Activated CD4-positive, alpha-beta T cell treated with anti-CD3 and anti-CD28 coated beads, Interleukin-10, Interleukin-2, amounts not matched to agents 100 ng/mL and 50 ng/mL, durations not matched to agents 16 hours and 8 hours (primary cell): ENCODE measurements around the gene CORO1C.
"Not testable (repeated sequence)": the region's sequence is repeated elsewhere in the genome, so short reads cannot be mapped to it uniquely, and the experiment has no call there.

Experiments used
- DNase-seq: peaks from one replicate; pipeline ENCODE4 v3.0.0-alpha.2; 2020

The CORO1C gene

GRCh38 chr12:108671110-108671509 lies 60.2 kb downstream of the CORO1C start:
- no peak for DNase-seq

GRCh38 chr12:108670066-108670631 lies 61.2 kb downstream of the CORO1C start:
- DNase-seq, result no peak

- DNase-seq, result no peak
These were observed 62.8 kb downstream of the CORO1C start for GRCh38 chr12:108668542-108668941.

GRCh38 chr12:108668063-108668462 lies 63.3 kb downstream of the CORO1C start:
- no peak for DNase-seq

GRCh38 chr12:108667349-108667748 lies 64.0 kb downstream of the CORO1C start:
- DNase-seq, result no peak

DNA sequence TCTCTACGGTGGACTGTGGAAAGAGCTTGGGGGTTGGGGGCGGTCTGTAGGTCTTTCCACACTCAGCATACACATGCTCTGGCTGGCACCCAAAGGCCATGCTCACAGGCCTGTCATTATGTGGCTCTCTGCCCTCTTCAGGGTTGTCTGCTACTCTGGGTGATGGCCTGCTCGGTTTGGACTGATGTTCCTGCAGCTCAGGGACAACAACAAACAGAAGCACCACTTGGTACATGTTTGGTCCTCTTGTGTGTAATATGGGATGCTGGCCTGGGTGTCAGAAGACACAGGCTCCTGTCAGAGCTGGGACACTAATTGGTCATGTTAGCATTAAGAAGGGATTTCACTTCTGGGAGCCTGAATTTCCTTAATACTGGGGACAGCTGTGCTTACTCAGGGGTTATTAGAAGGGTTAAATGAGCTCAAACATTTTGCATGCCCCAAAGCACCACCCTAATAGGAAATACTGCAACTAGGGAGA lies 64.9 kb downstream of the CORO1C start:
- DNase-seq, result no peak

GRCh38 chr12:108665608-108666202 lies 65.6 kb downstream of the CORO1C start:
- DNase-seq, result no peak

GRCh38 chr12:108664338-108665258 lies 66.7 kb downstream of the CORO1C start:
- DNase-seq, result peak; percentile 92

DNA sequence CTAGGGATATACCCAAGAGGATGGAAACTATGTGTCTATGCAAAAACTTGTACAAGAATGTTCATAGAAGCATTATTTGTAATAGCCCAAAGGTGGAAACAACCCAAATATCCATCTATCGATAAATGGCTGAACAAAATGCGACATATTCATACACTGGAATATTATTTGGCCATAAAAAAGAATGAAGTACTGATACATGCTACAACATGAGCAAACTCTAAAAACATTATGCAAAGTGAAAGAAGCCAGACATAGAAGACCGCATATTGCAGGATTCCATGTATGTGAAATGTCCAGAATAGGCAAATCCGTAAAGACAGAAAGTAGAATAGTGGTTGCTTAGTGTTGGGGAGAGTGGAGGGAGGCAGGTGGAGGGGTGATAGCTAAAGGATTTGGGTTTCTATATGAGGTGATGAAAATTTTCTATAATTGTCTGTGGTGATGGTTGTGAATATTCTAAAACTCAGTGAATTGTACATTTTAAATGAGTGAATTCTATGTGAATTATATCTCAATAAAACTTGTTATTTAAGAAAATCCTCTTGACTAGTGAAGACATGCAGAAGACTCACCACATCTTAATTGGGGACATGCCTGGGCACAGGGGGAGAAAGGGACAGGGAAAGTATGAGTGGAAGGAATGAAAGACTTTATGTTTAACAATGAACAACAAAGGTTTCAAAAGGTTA lies 67.8 kb downstream of the CORO1C start:
- no peak for DNase-seq

GRCh38 chr12:108658115-108658514 lies 73.2 kb downstream of the CORO1C start:
- not testable (repeated sequence) for DNase-seq

DNA sequence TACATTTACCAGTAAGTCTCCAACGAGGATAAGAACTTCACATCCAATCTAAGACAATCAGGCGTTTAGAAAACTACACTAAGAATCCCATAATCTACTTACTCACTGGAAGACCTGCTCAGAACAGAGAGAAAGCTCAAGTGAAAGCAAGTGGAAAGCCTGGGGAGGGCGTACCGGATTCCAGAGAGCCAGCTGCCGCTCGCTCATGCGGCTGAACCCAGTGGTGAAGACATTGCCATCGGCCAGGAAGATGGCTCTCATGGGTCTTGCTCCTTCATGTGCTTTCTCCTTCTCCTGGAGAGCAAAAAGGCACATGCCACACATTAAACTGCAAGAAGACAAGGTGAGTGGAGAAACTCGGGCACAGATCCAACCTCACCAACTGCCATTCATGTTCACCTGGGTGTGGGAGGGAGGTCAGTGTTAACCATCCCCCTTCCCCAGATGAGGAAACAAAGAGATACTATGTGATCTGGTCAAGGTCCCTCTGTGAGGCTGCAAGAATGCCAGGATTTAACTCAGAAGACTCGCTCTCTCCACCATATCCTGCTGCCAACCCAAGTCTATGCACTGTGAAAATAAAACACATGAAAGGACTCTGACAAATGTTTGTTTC lies 74.1 kb downstream of the CORO1C start:
- no peak for DNase-seq

DNA sequence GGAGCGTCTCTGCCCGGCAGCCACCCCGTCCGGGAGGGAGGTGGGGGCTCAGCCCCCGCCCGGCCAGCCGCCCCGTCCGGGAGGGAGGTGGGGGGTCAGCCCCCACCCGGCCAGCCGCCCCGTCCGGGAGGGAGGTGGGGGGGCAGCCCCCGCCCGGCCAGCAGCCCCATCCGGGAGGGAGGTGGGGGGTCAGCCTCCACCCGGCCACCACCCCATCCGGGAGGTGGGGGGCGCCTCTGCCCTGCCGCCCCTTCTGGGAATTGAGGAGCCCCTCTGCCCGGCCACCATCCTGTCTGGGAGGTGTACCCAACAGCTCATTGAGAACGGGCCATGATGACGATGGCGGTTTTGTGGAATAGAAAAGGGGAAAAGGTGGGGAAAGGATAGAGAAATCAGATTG lies 75.1 kb downstream of the CORO1C start:
- not testable (repeated sequence) for DNase-seq

DNA sequence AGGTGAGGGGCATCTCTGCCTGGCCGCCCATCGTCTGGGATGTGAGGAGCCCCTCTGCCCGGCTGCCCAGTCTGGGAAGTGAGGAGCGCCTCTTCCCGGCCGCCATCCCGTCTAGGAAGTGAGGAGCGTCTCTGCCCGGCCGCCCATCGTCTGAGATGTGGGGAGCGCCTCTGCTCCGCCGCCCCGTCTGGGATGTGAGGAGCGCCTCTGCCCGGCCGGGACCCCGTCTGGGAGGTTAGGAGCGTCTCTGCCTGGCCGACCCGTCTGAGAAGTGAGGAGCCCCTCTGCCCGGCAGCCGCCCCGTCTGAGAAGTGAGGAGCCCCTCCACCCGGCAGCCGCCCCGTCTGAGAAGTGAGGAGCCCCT lies 75.5 kb downstream of the CORO1C start:
- DNase-seq, result not testable (repeated sequence)

DNA sequence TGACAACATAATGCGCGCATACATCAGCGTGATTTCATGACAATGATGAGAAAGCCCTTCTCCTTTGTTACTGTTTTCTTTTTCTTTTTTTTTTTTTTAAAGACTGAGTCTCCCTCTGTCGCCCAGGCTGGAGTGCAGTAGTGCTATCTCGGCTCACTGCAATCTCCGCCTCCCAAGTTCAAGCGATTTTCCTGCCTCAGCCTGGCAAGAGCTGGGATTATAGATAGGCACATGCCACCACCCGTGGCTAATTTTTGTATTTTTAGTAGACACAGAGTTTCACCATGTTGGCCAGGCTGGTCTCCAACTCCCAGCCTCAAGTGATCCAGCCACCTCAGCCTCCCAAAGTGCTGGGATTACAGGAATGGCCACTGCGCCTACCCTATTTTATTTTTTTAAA lies 76.7 kb downstream of the CORO1C start:
- DNase-seq, result not testable (repeated sequence)

GRCh38 chr12:108653922-108654321 lies 77.4 kb downstream of the CORO1C start:
- no peak for DNase-seq

DNA sequence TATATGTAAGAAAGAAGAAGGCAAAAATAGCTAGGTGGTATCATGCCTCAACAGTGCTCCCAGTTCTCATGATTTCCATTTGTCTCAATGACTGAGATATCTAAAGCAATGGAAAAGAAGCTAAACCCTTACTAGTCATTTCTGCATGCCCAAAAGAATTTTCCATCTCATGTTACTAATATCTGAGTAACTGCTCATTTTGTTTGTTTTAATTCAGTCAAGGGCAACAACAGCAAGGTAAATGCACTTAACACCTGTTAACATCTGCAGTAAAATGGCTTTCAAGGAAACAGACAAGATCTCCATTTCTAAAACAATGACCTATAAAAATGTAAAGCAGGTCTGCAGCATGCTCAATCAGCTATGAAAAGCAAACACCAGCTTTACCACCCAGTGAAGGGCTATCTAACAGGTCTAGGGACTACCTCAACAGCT lies 78.2 kb downstream of the CORO1C start:
- DNase-seq, result no peak

GRCh38 chr12:108650083-108650482 lies 81.2 kb downstream of the CORO1C start:
- no peak for DNase-seq

DNA sequence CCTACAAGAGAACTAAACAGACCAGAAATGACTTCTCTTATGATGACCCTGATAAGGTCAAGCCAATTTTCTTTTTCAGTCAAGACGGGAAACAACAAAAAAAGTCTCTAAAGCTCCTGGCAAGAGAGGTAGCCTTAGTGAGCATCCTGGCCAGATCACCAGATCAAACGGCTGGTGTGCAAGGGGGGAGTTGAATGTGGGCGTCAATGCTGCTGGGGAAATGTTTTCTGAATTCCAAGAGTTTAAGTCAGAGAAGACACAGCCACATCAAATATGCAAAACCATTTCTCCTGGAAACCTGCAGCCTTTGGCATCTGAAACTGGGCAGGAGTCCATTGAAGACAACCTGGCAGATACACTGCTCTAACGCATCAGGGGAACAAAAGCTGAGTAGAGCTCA lies 81.6 kb downstream of the CORO1C start:
- no peak for DNase-seq

DNA sequence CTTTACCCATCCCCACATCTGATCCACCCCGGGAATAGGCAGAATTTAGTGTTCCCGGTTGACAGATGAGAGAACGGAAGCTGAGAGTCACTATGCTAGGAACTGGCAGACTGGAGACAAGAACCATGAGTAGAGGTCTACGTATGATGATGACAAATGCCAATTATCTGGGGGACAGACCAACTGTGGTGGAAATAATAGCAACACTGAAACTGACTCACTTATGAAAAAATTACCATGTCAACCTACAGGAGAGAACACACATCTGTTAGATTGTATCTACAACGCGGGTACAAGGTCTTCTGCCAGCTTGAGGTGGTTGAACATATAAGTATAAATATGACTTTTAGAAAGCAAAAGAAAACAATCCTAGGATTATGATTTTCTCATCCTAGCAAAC lies 82.2 kb downstream of the CORO1C start:
- DNase-seq, result no peak

- no peak for DNase-seq
These were observed 82.9 kb downstream of the CORO1C start for GRCh38 chr12:108648371-108648770.

GRCh38 chr12:108647585-108648287 lies 83.6 kb downstream of the CORO1C start:
- DNase-seq, result no peak
